H1 (cell line): ENCODE results near the gene MUS81.

Experiments used
- BRCA1 ChIP-seq: IDR thresholded peaks from 2 replicates; pipeline ENCODE4 v1.6.1; 2012; ENCODE audit warnings: low read depth, low read length, improper control_type of control experiment
- EZH2 ChIP-seq: fragments of 200-600 bp; sonication (generic); IDR thresholded peaks from 2 replicates; pipeline ENCODE4 v1.7.1; 2012; ENCODE audit warnings: low read depth, mild to moderate bottlenecking, moderate library complexity, low read length, inconsistent platforms; ENCODE audit not compliant: severe bottlenecking
- HDAC6 ChIP-seq: IDR thresholded peaks from one replicate; pipeline ENCODE4 v1.7.1; 2012; ENCODE audit warnings: low read depth, mild to moderate bottlenecking, inconsistent platforms, low read length, moderate library complexity
- JUND ChIP-seq: IDR thresholded peaks from 2 replicates; pipeline ENCODE4 v1.6.1; 2011; ENCODE audit warnings: mild to moderate bottlenecking, improper control_type of control experiment, low read length
- MAX ChIP-seq: IDR thresholded peaks from 2 replicates; pipeline ENCODE4 v1.6.1; 2012; ENCODE audit warnings: inconsistent platforms
- POLR2A ChIP-seq, 2 experiments: IDR thresholded peaks; 1 replicate in 1 of 2; 2 replicates in 1 of 2; pipeline ENCODE4 v1.6.1; 2011; ENCODE audit warnings: low read depth in 2 of 2, low read length in 2 of 2, mild to moderate bottlenecking in 2 of 2; ENCODE audit errors: control extremely low read depth in 1 of 2
- POLR2AphosphoS5 ChIP-seq: IDR thresholded peaks from 2 replicates; pipeline ENCODE4 v1.6.1; 2011; ENCODE audit warnings: low read depth, low read length
- RBBP5 ChIP-seq: IDR thresholded peaks from 2 replicates; pipeline ENCODE4 v1.7.1; 2012; ENCODE audit warnings: low read depth, mild to moderate bottlenecking, inconsistent platforms, low read length, moderate library complexity, borderline replicate concordance
- SP1 ChIP-seq: IDR thresholded peaks from 2 replicates; pipeline ENCODE4 v1.6.1; 2011; ENCODE audit warnings: low read depth, low read length
- TAF1 ChIP-seq: IDR thresholded peaks from 2 replicates; pipeline ENCODE4 v1.6.1; 2011; ENCODE audit warnings: mild to moderate bottlenecking, low read depth, low read length
- TCF12 ChIP-seq: IDR thresholded peaks from 2 replicates; pipeline ENCODE4 v1.6.1; 2011; ENCODE audit warnings: low read depth, mild to moderate bottlenecking, low read length
- TF ChIP-seq, protein P1 (sequence below), 3 experiments: IDR thresholded peaks; 1 replicate in 2 of 3; 2 replicates in 1 of 3; pipeline versions ENCODE4 v1.5.1 to v1.6.1; 2011; ENCODE audit warnings: low read length in 3 of 3, mild to moderate bottlenecking in 3 of 3, inconsistent platforms in 2 of 3, low read depth in 1 of 3, moderate library complexity in 1 of 3; ENCODE audit not compliant: insufficient read depth in 1 of 3; ENCODE audit errors: control extremely low read depth in 1 of 3

- no peak for TF ChIP-seq JUND
- TF ChIP-seq, protein P1, sequence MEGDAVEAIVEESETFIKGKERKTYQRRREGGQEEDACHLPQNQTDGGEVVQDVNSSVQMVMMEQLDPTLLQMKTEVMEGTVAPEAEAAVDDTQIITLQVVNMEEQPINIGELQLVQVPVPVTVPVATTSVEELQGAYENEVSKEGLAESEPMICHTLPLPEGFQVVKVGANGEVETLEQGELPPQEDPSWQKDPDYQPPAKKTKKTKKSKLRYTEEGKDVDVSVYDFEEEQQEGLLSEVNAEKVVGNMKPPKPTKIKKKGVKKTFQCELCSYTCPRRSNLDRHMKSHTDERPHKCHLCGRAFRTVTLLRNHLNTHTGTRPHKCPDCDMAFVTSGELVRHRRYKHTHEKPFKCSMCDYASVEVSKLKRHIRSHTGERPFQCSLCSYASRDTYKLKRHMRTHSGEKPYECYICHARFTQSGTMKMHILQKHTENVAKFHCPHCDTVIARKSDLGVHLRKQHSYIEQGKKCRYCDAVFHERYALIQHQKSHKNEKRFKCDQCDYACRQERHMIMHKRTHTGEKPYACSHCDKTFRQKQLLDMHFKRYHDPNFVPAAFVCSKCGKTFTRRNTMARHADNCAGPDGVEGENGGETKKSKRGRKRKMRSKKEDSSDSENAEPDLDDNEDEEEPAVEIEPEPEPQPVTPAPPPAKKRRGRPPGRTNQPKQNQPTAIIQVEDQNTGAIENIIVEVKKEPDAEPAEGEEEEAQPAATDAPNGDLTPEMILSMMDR (IDR thresholded peaks at IDR 0.05; ENCODE audit: control extremely low read depth in 1 of 3, insufficient read depth in 1 of 3, low read depth in 1 of 3, low read length in 3 of 3) = no peak
- TF ChIP-seq POLR2A (IDR thresholded peaks at IDR 0.05; ENCODE audit: control extremely low read depth in 1 of 2, low read depth in 2 of 2, low read length in 2 of 2) = no peak; a peak in 1 of 3 replicates
- no peak for TF ChIP-seq TAF1
- TF ChIP-seq BRCA1 = no peak
- TF ChIP-seq TCF12 = no peak
- TF ChIP-seq RBBP5 = no peak
- no peak for TF ChIP-seq MAX
- no peak for TF ChIP-seq SP1
- TF ChIP-seq EZH2 = no peak
- no peak for TF ChIP-seq HDAC6
- TF ChIP-seq POLR2AphosphoS5 = peak; percentile 39; the same call in 1 of the 2 replicates
Observed at GRCh38 chr11:65854161-65854592, 6.1 kb upstream of the MUS81 start.
